ENCODE data around the gene SLPI.
A peak's percentile ranks its signal among the peaks of the same experiment; 100 is the strongest.

SLPI gene

DNA sequence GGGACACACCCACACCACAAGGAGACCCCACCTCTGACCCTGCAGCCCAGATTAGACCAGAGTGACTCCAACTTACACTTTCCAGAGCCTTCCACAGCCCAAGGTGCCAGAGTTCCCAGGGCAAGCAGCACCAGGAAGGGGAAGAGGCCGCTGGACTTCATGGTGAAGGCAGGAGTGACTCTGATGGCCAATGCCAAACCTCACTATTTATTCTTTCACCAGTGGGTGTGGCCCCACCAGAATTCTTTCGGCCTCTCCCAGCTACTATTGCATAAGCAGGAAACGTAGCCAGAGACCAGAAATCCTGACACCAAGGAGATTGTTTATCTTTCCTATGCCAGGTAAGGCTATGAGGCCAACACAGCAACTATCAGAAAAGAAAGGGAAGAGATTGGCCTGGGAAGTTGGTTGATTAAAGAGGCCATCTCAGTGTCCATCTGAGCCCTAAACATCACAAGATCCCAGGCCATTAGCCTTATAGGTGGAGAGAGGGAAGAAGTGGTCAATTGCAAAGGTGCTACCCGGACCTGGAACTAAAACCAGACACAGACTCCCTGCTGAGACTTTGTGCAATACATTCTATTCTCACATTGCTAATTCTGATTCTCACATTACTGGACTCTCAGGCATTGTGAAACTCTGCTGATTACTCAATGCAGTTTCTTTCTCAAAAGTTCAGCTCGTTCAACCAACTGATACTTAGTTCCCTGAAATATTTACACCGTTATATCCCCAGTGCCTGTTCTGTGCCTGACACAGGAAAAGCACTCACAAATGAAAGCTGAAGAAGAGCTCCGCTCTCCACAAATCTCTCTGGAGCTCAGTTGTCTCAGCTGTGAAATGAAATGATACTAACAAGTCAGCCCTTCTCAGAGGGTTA lies at the start of gene SLPI:
TSS of gene SLPI (minus strand) at position 182 of the 880 bp plus-strand sequence. CDS start at position 161, 21 bp downstream.
- peak; percentile 21 for FAIRE-seq
- DNase-seq (ENCODE audit: extremely low spot score, insufficient read length, low read depth) = no peak

DNA sequence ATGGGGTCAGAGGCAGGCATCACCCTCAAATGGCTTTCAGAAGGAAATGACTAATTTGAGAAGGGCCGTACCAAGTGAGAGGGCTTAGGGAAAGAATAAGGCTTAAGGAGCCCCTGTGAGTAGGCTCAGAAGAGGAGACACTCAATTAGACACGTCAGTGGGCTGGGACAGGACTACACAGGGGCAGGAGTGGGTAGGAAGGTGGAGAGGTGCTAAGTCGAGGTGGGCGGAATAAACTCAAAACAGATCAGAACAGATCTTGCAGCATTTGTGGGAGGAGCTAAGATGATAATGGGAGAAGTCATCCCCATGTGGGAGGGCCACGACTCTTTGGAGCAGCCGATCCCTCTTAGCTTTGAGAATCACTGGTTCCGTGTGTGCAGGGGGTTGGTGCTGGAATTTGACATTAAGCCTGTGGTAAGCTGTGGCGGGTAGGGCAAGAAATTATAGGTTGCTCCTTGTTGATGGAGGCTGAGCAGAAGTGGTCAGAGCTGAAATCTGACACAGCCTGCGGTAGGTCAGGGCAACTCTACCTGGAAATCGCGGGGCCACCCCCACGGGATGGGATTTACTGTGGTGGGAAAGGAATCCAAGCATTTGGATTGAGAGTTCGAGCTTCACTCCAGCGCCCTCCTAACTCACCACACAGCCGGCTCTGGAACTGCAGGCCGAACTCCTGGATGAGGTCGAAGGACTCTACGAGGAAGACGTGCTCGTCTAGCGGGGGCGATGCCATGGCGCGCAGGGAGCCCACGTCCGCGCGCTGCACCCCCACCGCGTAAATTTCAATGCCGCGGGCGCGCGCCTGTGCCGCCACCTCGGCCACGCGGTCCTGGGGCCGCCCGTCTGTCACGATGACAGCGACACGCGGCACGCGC lies 49.5 kb upstream of the SLPI start:
- no peak for DNase-seq (ENCODE audit: extremely low spot score, insufficient read length, low read depth)
- no peak for FAIRE-seq

GRCh38 chr20:45301824-45302271 lies 47.5 kb upstream of the SLPI start:
- FAIRE-seq (no peak), DNase-seq (ENCODE audit: extremely low spot score, insufficient read length, low read depth) (no peak)

GRCh38 chr20:45300961-45301360 lies 46.6 kb upstream of the SLPI start:
- no peak for DNase-seq (ENCODE audit: extremely low spot score, insufficient read length, low read depth)
- peak; percentile 56 for FAIRE-seq

DNA sequence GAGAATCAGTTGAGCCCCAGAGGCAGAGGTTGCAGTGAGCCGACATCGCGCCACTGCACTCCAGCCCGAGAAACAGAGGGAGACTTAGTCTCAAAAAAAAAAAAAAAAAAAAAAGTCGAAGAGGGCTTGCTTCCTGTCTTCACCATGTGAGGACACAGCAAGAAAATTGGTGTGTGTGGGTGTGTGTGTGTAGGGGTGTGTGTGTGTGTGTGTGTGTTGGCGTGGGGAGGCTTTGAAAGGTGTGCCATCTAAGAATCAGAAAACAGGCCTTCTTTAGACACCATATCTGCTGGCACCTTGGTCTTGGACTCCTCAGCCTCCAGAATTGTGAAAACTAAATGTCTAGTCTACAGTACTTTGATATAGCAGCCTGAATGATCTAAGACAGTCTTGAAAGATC lies 45.4 kb upstream of the SLPI start:
- FAIRE-seq (no peak), DNase-seq (ENCODE audit: extremely low spot score, insufficient read length, low read depth) (no peak)

- FAIRE-seq (no peak), DNase-seq (ENCODE audit: extremely low spot score, insufficient read length, low read depth) (no peak)
These were observed 43.6 kb upstream of the SLPI start for GRCh38 chr20:45297786-45298497.

DNA sequence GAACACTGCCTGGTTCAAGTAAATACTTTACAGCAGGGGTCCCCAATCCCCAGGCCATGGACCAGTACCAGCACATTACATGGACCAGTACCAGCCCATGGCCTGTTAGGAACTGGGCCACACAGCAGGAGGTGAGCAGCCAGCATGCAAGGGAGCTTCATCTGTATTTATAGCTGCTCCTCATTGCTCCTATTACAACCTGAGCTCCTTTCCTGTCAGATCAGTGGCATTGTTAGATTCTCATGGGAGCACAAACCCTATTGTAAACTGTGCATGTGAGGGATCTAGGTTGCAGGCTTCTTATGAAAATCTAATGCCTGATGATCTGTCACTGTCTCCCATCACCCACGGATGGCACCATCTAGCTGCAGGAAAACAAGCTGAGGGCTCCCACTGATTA lies 40.3 kb upstream of the SLPI start:
- FAIRE-seq = no peak
- DNase-seq (ENCODE audit: extremely low spot score, insufficient read length, low read depth) = no peak

DNA sequence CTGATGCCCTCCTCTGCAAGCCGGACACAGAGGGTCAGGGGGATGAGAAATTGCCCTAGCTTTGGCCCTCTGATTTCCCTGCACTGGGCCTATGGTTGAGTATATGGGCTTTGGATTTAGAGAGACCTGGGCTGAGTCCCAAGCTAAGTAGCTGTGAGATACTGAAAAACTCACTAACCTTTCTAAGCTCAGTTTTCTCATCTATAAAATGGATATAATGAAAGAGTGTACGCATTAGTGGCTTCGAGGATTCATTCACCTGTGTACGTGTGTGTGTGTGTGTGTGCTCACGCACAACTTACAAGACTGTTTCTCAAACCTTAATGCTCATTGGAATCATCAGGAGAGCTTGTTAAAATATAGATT lies 39.6 kb upstream of the SLPI start:
- FAIRE-seq (no peak), DNase-seq (ENCODE audit: extremely low spot score, insufficient read length, low read depth) (no peak)

DNA sequence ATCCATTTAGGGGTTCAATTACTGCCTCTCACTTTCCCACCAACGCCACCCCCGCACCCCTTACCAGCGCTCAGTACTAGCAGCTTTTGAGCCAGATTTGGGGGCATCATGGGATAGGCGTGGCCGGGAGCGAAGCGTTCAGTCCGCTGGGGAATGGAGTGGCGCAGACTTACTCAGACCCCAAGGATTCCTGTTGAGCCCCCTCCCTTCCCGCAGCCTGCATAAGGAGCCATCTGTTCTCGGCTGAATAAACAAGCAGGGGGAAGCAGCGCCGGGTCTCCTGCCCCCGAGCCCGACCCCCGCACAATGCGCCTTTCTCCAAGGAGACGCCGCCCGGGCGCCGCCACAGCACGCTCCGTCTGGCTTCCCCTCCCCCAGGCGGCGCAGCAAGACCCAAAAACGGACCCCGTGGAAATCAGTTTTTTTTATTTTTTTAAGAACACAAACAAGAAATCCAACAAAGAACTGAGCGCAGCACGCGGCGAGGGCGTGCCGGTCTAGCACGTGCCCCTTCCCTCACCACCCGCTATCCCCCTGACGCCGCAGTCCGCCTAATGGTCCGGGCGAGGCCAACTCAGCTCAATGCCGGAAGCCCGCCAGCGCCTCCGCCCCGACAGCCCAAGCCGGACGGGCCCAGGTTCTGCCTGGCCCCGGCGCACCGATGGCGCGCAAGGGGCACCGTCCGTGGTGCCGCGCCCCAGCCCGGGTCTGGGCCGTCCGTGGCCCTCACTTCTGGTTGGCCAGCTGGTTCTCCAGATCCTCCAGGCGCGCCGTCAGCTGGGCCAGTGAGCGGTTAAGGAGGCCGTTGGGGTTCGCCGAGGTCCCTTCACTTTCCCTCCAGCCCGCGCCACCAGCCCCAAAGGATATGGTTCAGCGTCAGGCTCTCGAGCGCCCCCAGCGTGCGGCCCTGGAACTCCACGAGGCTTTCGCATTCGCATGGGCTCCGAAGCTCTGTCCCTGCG lies 39.0 kb upstream of the SLPI start:
- no peak for FAIRE-seq
- DNase-seq (ENCODE audit: extremely low spot score, insufficient read length, low read depth) = peak; percentile 59

- FAIRE-seq = no peak
- no peak for DNase-seq (ENCODE audit: extremely low spot score, insufficient read length, low read depth)
These were observed 38.0 kb upstream of the SLPI start for GRCh38 chr20:45292343-45292742.

DNA sequence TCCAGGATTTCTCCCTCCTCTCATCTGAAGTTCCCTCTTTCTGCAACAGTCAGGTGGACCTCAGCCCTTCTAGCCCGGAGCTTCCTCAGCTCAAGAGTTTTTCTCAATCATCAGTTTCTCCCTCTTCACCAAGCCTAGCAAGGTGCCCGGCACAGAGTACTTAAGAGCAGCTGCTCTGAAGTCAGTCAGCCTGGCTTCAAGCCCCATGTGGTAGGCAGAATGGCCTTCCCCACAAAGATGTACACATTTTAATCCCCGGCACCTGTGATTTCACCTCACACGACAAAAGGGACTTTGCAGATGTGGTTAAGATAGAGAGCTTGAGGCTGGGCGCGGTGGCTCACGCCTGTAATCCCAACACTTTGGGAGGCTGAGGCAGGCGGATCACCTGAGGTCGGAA lies 37.2 kb upstream of the SLPI start:
- FAIRE-seq (no peak), DNase-seq (ENCODE audit: extremely low spot score, insufficient read length, low read depth) (no peak)

DNA sequence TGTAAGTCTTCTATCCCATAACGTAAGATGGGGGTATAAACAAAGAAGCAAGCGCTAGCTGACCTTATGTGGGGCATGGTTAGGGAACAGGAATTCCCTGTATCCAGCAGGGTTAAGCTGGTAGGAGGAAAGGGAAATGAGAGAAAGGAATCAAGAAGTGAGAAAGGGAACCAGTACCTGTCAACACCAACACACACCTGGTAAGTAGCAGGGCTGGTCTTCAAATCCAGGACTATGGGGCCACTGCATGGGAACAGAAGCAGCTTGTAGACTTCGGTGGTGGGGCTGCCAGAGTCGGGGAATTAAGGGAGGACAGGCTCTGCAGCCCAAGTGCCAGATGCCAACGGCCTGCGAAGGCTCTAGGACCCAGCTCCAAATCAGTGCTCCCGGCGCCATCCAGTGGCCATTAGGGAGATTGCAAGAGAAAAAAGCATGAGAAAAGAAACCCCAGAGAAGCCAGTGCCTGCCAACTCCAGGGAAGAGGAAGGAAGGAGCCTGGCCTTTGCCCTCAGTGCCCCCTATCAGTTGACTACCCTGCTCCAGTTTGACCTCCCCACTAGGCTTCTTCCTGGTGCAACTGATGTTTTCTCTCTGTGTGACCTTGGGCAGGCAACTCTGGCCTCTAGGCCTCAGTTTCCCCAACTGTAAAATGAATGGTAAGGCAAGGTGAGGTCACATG lies 36.5 kb upstream of the SLPI start:
- FAIRE-seq (peak; percentile 60), DNase-seq (ENCODE audit: extremely low spot score, insufficient read length, low read depth) (peak; percentile 58)

GRCh38 chr20:45289942-45290676 lies 35.7 kb upstream of the SLPI start:
- no peak for DNase-seq (ENCODE audit: extremely low spot score, insufficient read length, low read depth)
- no peak for FAIRE-seq

DNA sequence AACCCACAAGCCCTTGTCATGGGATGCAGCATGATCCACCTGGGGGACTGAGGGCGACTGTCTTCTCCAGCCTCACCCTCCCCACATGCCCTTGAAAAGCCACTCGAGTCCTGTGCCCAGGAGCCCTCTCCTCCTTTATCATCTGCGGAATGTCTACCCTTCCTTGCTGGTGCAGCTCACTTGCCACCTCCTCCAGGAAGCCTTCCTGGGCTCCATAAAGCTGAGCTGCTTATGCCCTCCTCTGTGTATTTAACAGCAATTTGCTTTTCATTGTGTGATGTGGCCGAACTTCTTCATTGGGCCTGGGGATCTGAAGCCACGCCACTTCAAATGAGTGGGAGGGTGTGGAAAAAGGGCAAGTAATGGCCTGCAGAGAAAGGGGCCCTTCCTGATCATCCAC lies 34.5 kb upstream of the SLPI start:
- DNase-seq (ENCODE audit: extremely low spot score, insufficient read length, low read depth) (no peak), FAIRE-seq (no peak)

DNA sequence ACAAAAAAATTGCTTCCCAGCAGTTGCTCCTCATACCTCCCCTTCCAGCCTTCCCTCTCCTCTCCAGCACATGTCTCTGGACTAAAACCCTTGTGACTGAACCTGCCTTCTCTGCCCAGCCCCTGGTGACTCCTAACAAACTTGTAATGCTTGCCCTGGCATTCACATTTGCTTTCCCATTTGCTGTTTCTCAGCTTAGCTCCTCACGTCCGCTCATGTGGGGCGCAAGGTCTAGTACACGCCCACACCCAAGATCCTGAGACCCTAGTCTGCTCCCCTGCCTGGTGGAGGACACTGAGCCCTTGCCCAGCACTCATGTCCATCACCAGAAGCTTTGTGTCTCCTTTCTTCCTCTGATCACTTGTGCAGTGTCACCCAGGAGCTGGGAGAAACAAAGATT lies 34.0 kb upstream of the SLPI start:
- DNase-seq (ENCODE audit: extremely low spot score, insufficient read length, low read depth) = no peak

GRCh38 chr20:45283551-45284057 lies 29.2 kb upstream of the SLPI start:
- DNase-seq (ENCODE audit: extremely low spot score, insufficient read length, low read depth) (no peak), FAIRE-seq (no peak)

More for the DNA sequence above, 34.0 kb upstream of the SLPI start:
- no peak for FAIRE-seq

GRCh38 chr20:45282700-45283550 lies 28.6 kb upstream of the SLPI start:
- no peak for FAIRE-seq

More at GRCh38 chr20:45282700-45283550, 28.6 kb upstream of the SLPI start:
- DNase-seq (ENCODE audit: extremely low spot score, insufficient read length, low read depth) = no peak

Data from GM18507 (cell line).